GM19452 (cell line): ENCODE data around the gene ZNF276.
"Not testable (repeated sequence)": the region's sequence is repeated elsewhere in the genome, so short reads cannot be mapped to it uniquely, and the experiment has no call there.

Source experiments
- ATAC-seq: cut with Tn5 transposase; IDR thresholded peaks from one replicate; pipeline ENCODE4 v1.9.1; 2021; ENCODE audit not compliant: unreplicated experiment

ZNF276 gene

DNA sequence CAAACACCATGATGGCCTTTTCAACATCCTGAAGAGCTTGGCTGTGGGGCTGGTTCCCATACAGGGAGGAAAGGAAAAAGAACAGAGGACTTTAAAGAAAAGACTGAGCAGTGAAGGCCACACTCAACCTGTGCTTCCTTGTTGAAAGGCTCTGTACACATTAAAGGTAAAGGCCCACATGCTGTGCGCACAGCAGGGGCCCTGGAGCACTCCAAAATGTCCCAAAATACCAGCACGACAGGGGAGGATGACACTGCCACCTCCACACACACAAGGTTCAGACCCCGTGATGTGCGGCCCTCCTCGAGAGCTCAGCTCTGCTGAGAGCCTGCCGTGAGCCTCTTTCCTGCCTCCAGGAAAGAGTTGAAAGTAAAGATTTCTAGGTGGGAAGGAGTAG lies 58.6 kb downstream of the ZNF276 start:
- ATAC-seq = no peak

DNA sequence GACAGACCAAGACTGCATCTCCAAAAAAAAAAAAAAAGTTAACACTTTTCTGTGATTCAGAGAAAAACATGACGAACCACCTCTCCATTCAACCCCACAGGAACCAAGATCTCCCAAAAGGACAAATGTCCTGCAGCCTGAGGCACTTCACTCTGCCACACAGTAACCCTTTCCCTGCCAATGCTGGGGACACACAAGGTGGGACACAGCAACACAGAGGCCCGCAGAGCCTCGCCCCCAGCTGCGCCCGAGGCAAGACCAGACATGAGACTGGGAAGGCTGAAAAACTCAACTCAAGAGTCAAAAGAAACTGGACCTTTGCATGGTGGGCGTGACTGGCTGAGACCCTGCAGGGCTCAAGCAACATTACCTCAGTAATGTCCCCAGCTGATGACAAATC lies 61.2 kb downstream of the ZNF276 start:
- no peak for ATAC-seq

DNA sequence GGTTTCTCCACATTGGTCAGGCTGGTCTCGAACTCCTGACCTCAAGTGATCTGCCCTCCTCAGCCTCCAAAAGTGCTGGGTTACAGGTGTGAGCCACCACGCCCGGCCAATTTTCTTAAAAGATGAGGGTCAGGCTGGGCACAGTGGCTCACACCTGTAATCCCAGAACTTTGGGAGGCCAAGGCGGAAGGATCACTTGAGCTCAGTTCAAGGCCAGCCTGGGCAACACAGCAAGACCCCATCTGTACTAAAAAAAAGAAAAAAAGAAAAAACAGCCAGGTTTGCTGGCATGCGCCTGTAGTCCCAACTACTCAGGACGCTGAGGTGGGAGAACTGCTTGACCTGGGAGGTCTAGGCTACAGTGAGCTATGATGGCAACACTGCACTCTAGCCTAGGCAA lies 62.6 kb downstream of the ZNF276 start:
- ATAC-seq = not testable (repeated sequence)

DNA sequence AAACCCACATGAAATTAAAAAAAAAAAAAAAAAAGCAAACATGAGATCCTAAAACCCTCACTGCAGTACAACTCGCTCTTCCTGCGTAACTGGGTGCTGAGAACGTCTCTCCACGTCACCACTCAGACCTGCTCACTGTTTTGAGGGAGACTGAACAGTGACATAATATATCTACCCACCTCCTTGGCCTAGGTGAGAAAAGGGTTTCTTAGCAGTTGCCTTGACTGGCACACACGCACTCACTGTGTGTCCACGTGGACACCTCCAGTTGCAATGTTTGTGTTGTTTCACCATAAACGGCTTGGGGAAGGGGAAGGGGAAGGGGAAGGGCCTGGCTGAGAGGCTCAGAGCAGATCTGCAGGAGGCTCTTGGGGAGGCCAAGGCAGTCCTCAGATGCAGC lies 63.1 kb downstream of the ZNF276 start:
- no peak for ATAC-seq

DNA sequence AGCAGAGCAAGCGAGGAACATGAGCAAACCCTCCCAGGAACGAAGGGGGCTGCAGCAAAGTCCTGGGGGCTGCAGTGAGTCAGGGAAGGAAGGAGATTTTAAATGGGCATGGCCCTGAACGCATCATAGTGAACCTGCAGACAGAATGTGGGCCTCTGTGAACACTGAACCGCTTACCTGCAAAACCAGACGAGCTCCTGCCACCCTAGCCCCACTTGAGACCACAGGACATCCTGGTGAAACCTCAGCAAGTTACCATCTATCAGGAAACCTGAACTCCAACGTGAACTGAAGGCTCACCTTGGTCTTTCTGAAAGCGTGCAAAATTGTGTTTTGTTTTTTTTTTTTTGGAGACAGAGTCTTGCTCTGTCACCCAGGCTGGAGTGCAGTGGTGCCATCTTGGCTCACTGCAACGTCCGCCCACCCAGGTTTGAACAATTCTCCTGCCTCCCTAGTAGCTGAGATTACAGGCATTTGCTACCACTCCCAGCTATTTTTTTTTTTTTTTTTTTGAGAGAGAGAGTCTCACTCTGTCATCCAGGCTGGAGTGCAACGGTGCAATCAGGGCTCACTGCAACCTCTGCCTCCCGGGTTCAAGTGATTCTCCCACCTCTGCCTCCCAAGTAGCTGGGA lies 64.3 kb downstream of the ZNF276 start:
- no peak for ATAC-seq

DNA sequence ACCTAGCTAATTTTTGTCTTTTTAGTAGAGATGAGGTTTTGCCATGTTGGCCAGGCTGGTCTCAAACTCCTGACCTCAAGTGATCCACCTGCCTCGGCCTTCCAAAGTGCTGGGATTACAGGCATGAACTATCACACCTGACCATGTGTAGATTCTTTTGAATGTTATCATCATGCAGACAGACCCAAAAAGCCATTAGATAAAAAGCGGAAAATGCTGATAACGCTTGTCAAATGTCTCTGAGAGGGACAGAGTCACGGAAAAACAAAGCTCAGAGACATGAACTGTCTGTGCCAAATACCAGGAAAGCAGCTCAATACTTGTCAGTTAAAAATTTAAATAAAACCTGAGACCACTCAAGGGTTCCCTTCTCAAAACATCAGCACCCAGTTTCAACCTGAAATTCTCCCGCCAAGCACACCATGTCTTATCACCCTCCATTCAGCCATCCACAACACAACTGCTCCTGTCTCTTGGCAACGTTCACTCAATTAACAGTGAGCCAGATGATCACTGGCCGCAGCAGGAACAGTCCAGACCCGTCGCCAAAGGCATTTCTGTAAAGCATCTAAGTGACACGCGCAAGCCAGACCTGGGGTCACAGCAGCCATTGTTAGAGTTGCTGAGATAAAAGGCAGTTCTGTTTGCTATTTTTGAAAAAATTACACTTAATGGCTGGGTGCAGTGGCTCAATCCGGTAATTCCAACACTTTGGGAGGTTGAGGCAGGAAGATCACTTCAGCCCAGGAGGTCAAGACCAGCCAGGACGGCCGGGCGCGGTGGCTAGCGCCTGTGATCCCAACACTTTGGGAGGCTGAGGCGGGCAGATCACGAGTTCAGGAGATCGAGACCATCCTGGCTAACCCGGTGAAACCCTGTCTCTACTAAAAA lies 65.4 kb downstream of the ZNF276 start:
- no peak for ATAC-seq

DNA sequence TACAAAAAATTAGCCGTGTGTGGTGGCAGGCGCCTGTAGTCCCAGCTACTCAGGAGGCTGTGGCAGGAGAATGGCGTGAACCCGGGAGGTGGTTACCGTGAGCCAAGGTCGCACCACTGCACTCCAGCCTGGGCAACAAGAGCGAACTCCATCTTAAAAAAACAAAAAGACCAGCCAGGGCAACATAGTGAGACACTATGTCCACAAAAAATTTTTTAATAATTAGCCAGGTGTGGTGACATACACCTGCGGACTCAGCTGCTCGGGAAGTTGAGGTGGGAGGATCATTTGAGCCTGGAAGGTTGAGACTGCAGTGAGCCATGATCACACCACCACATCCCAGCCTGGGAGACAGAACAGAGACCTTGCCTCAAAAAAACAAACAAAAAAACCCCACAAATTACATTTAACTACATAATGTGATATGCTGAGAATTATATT lies 66.0 kb downstream of the ZNF276 start:
- no peak for ATAC-seq
